NCI-H774 (cell line): Measurements from ENCODE around the gene LRG1.

Experiments
- DNase-seq: peaks from one replicate; lab custom pipeline; 2025; lab: John Stamatoyannopoulos, UW

Gene LRG1

GRCh38 chr19:4493104-4493928 lies 46.5 kb downstream of the LRG1 start:
- no peak for DNase-seq

- no peak for DNase-seq
These were observed 47.3 kb downstream of the LRG1 start for GRCh38 chr19:4492337-4493103.

GRCh38 chr19:4491446-4491845 lies 48.4 kb downstream of the LRG1 start:
- DNase-seq: no peak

GRCh38 chr19:4488496-4488895 lies 51.3 kb downstream of the LRG1 start:
- no peak for DNase-seq

- DNase-seq: no peak
These were observed 52.3 kb downstream of the LRG1 start for GRCh38 chr19:4487572-4487971.
